OCI-M2 (cell line): ENCODE data around the gene ZNF83.
"Not testable (repeated sequence)": the region's sequence is repeated elsewhere in the genome, so short reads cannot be mapped to it uniquely, and the experiment has no call there.

ENCODE experiments used
- DNase-seq: peaks from one replicate; lab custom pipeline; 2025; ENCODE audit not compliant: unreplicated experiment; lab: John Stamatoyannopoulos, UW

The ZNF83 gene

GRCh38 chr19:52570000-52570861 is 67.9 kb downstream of the ZNF83 start, which contains the start of gene ZNF701:
Gene ZNF701, plus strand, starts transcription at chr19:52570287. Its CDS starts 3,861 bp downstream, at chr19:52574148.
- no peak for DNase-seq

- DNase-seq: not testable (repeated sequence)
These were observed 68.5 kb downstream of the ZNF83 start for GRCh38 chr19:52569638-52569999.

GRCh38 chr19:52567921-52568320 is 70.2 kb downstream of the ZNF83 start:
- no peak for DNase-seq

- no peak for DNase-seq
These were observed 71.6 kb downstream of the ZNF83 start for GRCh38 chr19:52566588-52566987.

- DNase-seq: no peak
These were observed 72.0 kb downstream of the ZNF83 start for GRCh38 chr19:52566121-52566520.
